MM.1S (cell line): Measurements from ENCODE around the gene CYP4F8.

Experiments used
- CTCF ChIP-seq: fragments of 300-600 bp; sonication (generic); IDR thresholded peaks from 2 replicates; pipeline ENCODE4 v1.5.1; 2016; ENCODE audit warnings: antibody characterized with exemption, low read length, mixed read lengths
- EZH2 ChIP-seq: fragments of 300-600 bp; sonication (generic); optimal IDR thresholded peaks from 2 replicates; pipeline ENCODE3; 2017; ENCODE audit warnings: low read depth, mild to moderate bottlenecking, antibody characterized with exemption, low read length, mixed read lengths
- EZH2phosphoT487 ChIP-seq: fragments of 300-600 bp; sonication (generic); IDR thresholded peaks from 2 replicates; pipeline ENCODE4 v1.6.1; 2018; ENCODE audit warnings: antibody characterized with exemption, low read length

- TF ChIP-seq CTCF (no peak), EZH2 (no peak), EZH2phosphoT487 (no peak)
Observed at GRCh38 chr19:15663247-15663646, 48.2 kb downstream of the CYP4F8 start.
